Keratinocyte (primary cell): ENCODE measurements around the gene RAB3A.

ENCODE experiments used
- CTCF ChIP-seq, 3 experiments: IDR thresholded peaks in 1 of 3; conservative IDR thresholded peaks in 1 of 3; optimal IDR thresholded peaks in 1 of 3; 2 replicates in 2 of 3; 3 replicates in 1 of 3; pipeline versions ENCODE3 to v1.5.1; 2011; ENCODE audit warnings: low read length in 3 of 3, mild to moderate bottlenecking in 3 of 3, moderate library complexity in 2 of 3, control low read depth in 1 of 3, inconsistent platforms in 1 of 3; ENCODE audit not compliant: insufficient read depth in 2 of 3; ENCODE audit errors: extremely low read depth in 1 of 3
- EZH2 ChIP-seq: IDR thresholded peaks from one replicate; pipeline ENCODE4 v1.6.1; 2012; ENCODE audit warnings: inconsistent platforms, mild to moderate bottlenecking, low read length, moderate library complexity

GRCh38 chr19:18155095-18156087 is 48.5 kb downstream of the RAB3A start:
- TF ChIP-seq CTCF (optimal IDR thresholded peaks at IDR 0.05 in 1 of 3, IDR thresholded peaks at IDR 0.05 in 1 of 3, conservative IDR thresholded peaks at IDR 0.05 in 1 of 3; ENCODE audit: extremely low read depth in 1 of 3, insufficient read depth in 2 of 3, low read length in 3 of 3) (no peak), EZH2 (no peak)
